Measurements from ENCODE around the gene GMNN.
A peak's percentile ranks its signal among the peaks of the same experiment; 100 is the strongest.

The GMNN gene

GRCh38 chr6:24821860-24822444, 47.2 kb downstream of the GMNN start:
- peaks cover 4% of the 10 kb centered on the region for H3K4me1 ChIP-seq (ENCODE audit: insufficient read depth, poor library complexity, severe bottlenecking)
- no peak for DNase-seq (ENCODE audit: low spot score)
- no peak overlapping the region for H3K27ac ChIP-seq (ENCODE audit: poor library complexity, severe bottlenecking)
- ATAC-seq (ENCODE audit: low read depth), result no peak
- no peaks in the 10 kb centered on the region for H3K9me3 ChIP-seq (ENCODE audit: severe bottlenecking)
- H3K27me3 ChIP-seq (ENCODE audit: insufficient read depth, poor library complexity, severe bottlenecking), result no peaks in the 10 kb centered on the region
- H3K36me3 ChIP-seq (ENCODE audit: low read depth), result no peaks in the 10 kb centered on the region
- H3K4me3 ChIP-seq (ENCODE audit: severe bottlenecking), result no peak overlapping the region
- TF ChIP-seq CTCF (IDR thresholded peaks at IDR 0.05; ENCODE audit: poor library complexity, severe bottlenecking), result no peak

- Histone ChIP-seq H3K27ac (ENCODE audit: poor library complexity, severe bottlenecking) (no peak overlapping the region), H3K36me3 (ENCODE audit: low read depth) (no peaks in the 10 kb centered on the region), H3K27me3 (ENCODE audit: insufficient read depth, poor library complexity, severe bottlenecking) (no peaks in the 10 kb centered on the region), H3K4me3 (ENCODE audit: severe bottlenecking) (no peak overlapping the region), H3K9me3 (ENCODE audit: severe bottlenecking) (no peaks in the 10 kb centered on the region), H3K4me1 (ENCODE audit: insufficient read depth, poor library complexity, severe bottlenecking) (peaks cover 4% of the 10 kb centered on the region)
- TF ChIP-seq CTCF (IDR thresholded peaks at IDR 0.05; ENCODE audit: poor library complexity, severe bottlenecking), result no peak
- peak; percentile 78 for ATAC-seq (ENCODE audit: low read depth)
- no peak for DNase-seq (ENCODE audit: low spot score)
Measured at GRCh38 chr6:24822696-24823095, 48.0 kb downstream of the GMNN start.

- peaks cover 4% of the 10 kb centered on the region for H3K4me1 ChIP-seq (ENCODE audit: insufficient read depth, poor library complexity, severe bottlenecking)
- no peak overlapping the region for H3K27ac ChIP-seq (ENCODE audit: poor library complexity, severe bottlenecking)
- H3K9me3 ChIP-seq (ENCODE audit: severe bottlenecking), result no peaks in the 10 kb centered on the region
- no peak for ATAC-seq (ENCODE audit: low read depth)
- no peaks in the 10 kb centered on the region for H3K27me3 ChIP-seq (ENCODE audit: insufficient read depth, poor library complexity, severe bottlenecking)
- H3K36me3 ChIP-seq (ENCODE audit: low read depth), result no peaks in the 10 kb centered on the region
- no peak for TF ChIP-seq CTCF (IDR thresholded peaks at IDR 0.05; ENCODE audit: poor library complexity, severe bottlenecking)
- no peak overlapping the region for H3K4me3 ChIP-seq (ENCODE audit: severe bottlenecking)
- DNase-seq (ENCODE audit: low spot score), result no peak
Measured at GRCh38 chr6:24823185-24823584, 48.4 kb downstream of the GMNN start.

- no peak overlapping the region for H3K27ac ChIP-seq (ENCODE audit: poor library complexity, severe bottlenecking)
- TF ChIP-seq CTCF (IDR thresholded peaks at IDR 0.05; ENCODE audit: poor library complexity, severe bottlenecking), result no peak
- ATAC-seq (ENCODE audit: low read depth), result no peak
- no peak for DNase-seq (ENCODE audit: low spot score)
- H3K4me1 ChIP-seq (ENCODE audit: insufficient read depth, poor library complexity, severe bottlenecking), result peaks cover 4% of the 10 kb centered on the region
- no peaks in the 10 kb centered on the region for H3K27me3 ChIP-seq (ENCODE audit: insufficient read depth, poor library complexity, severe bottlenecking)
- no peak overlapping the region for H3K4me3 ChIP-seq (ENCODE audit: severe bottlenecking)
- H3K36me3 ChIP-seq (ENCODE audit: low read depth), result no peaks in the 10 kb centered on the region
- H3K9me3 ChIP-seq (ENCODE audit: severe bottlenecking), result no peaks in the 10 kb centered on the region
Measured at GRCh38 chr6:24824142-24824938, 49.6 kb downstream of the GMNN start.

- ATAC-seq (ENCODE audit: low read depth) (no peak), DNase-seq (ENCODE audit: low spot score) (no peak)
- Histone ChIP-seq H3K9me3 (ENCODE audit: severe bottlenecking) (no peaks in the 10 kb centered on the region), H3K27me3 (ENCODE audit: insufficient read depth, poor library complexity, severe bottlenecking) (no peaks in the 10 kb centered on the region), H3K4me1 (ENCODE audit: insufficient read depth, poor library complexity, severe bottlenecking) (peaks cover 4% of the 10 kb centered on the region), H3K36me3 (ENCODE audit: low read depth) (no peaks in the 10 kb centered on the region), H3K27ac (ENCODE audit: poor library complexity, severe bottlenecking) (no peak overlapping the region), H3K4me3 (ENCODE audit: severe bottlenecking) (no peak overlapping the region)
- no peak for TF ChIP-seq CTCF (IDR thresholded peaks at IDR 0.05; ENCODE audit: poor library complexity, severe bottlenecking)
Measured at GRCh38 chr6:24825130-24825630, 50.4 kb downstream of the GMNN start.
